AG09319 (cell line): ENCODE data around the gene SIM2.

ENCODE experiments used
- DNase-seq: peaks from one replicate; pipeline ENCODE4 v3.0.0-alpha.2; 2010; ENCODE audit warnings: low read depth; ENCODE audit errors: extremely low read depth
- TF ChIP-seq, protein P1 (sequence below): IDR thresholded peaks from 2 replicates; pipeline ENCODE4 v1.5.1; 2011; ENCODE audit warnings: low read depth, mild to moderate bottlenecking, inconsistent platforms, low read length, moderate library complexity

SIM2 gene

DNA sequence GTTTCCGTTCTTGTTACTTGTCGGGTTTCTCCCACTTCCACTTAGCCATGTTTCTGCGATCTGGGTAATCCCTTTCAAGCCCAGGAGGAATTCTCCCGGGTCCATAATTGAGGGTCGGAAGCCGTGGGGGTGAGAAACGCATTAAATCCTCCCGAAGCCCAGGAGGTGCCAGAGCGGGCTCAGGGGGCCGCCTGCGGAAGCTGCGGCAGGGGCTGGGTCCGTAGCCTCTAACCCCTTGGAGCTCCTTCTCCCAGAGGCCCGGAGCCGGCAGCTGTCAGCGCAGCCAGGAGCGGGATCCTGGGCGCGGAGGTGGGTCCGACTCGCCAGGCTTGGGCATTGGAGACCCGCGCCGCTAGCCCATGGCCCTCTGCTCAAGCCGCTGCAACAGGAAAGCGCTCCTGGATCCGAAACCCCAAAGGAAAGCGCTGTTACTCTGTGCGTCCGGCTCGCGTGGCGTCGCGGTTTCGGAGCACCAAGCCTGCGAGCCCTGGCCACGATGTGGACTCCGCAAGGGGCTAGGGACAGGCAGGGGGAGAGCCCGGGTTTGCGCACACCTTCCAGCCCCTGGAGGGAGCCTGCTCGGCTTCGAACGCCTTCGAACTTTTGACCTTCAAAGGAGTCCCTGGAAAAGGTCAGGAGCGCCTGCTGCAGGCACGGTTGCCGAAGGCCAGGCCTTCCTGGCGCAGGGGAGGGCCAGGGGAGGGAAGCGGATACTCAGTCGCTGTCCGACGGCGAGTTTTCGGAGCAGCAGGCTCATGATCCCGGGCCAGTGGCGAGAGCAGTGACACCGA is 1.7 kb upstream of the SIM2 start:
- DNase-seq: no peak
- TF ChIP-seq, protein P1, sequence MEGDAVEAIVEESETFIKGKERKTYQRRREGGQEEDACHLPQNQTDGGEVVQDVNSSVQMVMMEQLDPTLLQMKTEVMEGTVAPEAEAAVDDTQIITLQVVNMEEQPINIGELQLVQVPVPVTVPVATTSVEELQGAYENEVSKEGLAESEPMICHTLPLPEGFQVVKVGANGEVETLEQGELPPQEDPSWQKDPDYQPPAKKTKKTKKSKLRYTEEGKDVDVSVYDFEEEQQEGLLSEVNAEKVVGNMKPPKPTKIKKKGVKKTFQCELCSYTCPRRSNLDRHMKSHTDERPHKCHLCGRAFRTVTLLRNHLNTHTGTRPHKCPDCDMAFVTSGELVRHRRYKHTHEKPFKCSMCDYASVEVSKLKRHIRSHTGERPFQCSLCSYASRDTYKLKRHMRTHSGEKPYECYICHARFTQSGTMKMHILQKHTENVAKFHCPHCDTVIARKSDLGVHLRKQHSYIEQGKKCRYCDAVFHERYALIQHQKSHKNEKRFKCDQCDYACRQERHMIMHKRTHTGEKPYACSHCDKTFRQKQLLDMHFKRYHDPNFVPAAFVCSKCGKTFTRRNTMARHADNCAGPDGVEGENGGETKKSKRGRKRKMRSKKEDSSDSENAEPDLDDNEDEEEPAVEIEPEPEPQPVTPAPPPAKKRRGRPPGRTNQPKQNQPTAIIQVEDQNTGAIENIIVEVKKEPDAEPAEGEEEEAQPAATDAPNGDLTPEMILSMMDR: no peak

DNA sequence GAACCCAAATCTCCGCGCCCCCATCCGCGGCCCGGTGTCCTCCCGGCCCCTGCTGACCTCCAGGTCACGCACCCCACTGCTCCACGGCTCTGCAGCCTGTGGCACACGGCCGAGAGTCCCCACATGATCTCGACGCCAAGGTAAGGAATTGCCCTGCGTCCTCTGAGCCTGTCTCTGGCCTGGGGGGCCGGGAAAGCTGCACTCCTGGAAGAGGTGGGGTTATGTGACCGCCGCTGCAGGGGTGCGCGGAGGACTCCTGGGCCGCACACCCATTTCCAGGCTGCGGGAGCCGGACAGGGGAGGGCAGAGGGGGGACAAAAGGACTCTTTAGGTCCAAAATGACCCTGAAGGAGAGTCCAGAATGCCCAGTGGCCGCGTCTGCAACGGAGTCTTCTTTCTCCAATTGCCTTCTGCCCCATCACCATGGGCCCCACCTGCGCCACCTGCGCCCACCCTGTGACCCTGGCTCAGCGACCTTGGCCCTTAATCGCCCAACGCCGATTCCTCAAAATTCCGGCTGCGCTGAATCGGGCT is 997 bp upstream of the SIM2 start:
- TF ChIP-seq, protein P1: no peak
- no peak for DNase-seq

DNA sequence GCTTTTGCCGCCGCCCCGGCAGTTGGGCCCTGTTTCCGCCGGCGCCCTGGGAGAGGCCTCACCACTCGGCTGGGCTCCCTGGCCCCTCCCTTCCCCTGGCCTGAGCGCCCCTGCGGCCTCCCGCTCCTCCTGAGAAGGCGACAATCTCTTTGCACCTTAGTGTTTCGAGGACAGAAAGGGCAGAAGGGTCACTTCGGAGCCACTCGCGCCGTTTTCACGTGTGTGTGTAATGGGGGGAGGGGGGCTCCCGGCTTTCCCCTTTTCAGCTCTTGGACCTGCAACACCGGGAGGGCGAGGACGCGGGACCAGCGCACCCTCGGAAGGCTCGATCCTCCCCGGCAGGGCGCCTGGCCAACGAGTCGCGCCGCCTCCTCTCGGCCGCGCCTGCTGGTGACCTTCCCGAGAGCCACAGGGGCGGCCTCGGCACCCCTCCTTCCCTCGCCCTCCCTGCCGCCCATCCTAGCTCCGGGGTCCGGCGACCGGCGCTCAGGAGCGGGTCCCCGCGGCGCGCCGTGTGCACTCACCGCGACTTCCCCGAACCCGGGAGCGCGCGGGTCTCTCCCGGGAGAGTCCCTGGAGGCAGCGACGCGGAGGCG is 432 bp upstream of the SIM2 start:
- TF ChIP-seq, protein P1: no peak
- DNase-seq: no peak

DNA sequence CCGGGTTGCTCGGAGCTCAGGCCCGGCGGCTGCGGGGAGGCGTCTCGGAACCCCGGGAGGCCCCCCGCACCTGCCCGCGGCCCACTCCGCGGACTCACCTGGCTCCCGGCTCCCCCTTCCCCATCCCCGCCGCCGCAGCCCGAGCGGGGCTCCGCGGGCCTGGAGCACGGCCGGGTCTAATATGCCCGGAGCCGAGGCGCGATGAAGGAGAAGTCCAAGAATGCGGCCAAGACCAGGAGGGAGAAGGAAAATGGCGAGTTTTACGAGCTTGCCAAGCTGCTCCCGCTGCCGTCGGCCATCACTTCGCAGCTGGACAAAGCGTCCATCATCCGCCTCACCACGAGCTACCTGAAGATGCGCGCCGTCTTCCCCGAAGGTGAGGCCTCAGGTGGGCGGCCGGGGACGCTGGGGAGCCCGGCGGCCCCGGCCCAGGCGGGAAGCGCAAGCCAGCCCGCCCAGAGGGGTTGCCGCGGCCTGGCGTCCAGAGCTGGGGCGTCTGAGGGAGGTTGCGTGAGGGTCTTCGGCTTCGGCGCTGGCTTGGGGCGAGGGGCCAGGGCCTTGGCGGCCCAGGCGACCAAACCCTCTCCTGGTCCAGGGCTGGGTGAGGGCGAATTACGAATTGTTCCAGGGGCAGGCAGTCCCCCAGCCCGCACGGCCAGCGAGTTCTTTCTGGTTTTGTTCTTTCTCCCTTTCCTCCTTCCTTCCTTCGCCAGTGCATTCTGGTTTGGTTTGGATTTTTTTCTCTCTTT is 805 bp downstream of the SIM2 start:
- no peak for DNase-seq
- TF ChIP-seq, protein P1: no peak

DNA sequence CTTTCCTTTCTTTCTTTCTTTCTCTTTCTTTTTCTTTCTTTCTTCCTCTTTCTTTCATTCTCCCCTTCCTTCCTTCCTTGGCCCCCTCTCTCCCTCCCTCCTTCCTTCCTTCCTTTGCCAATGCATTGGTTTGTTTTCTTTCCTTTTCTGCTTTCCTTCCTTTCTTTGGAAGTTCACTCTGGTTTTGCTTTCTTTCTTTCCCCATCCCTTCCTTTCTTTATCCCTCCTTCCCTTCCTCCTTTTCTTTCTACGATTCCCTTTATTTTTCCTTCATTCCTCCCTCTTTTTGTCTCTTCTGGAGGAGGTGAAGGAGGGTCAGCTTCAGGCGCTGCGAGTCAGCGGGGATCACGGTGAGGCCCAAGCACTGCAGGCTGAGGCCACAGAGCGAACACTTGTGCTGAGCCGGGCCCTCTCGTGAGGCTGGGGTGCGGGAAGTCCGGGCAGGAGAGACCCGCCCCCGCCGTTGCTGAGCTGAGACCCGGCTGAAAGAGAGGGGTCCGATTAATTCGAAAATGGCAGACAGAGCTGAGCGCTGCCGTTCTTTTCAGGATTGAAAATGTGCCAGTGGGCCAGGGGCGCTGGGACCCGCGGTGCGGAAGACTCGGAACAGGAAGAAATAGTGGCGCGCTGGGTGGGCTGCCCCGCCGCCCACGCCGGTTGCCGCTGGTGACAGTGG is 1.5 kb downstream of the SIM2 start:
- TF ChIP-seq, protein P1: no peak
- DNase-seq: no peak

DNA sequence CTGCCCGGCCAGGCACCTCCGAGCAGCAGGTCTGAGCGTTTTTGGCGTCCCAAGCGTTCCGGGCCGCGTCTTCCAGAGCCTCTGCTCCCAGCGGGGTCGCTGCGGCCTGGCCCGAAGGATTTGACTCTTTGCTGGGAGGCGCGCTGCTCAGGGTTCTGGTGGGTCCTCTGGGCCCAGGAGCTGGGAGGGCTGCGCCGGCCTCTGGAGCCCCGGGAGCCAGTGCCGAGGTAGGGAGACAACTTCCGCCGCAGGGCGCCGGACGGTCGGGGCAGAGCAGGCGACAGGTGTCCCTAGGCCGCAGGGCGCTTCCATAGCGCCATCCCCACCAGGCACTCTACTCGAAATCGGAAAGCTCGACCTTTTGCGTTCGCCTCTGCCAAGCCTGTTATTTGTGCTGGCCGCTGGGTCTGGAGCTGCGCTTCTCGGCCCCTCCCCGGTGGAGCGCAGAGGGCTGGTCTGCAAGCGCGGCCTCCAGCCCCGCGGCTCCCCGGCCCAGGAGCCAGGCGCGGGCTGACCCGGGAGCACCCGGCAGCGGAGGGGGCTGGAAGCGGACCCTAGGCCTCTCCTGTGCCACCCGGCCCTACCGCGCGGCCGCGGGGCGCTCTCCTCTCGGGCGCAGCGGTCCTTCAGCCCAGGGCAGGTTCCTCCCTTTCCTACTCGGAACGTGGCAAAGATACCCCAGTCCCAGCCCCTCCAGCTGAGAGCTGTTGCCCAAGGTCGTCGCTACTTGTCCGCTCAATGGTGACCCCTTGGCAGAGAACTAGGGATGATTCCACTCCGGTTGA is 2.2 kb downstream of the SIM2 start:
- TF ChIP-seq, protein P1: no peak
- DNase-seq: no peak
